RWPE1 (cell line): ENCODE measurements around the gene ING1.

Source experiments
- CTCF ChIA-PET: fragments of 350-600 bp; sonication (Branson Sonifier 250); formaldehyde crosslinking; extraction: SDS; loops from one replicate; lab custom pipeline; 2021; lab: Yijun Ruan, JAX
- POLR2A ChIA-PET: fragments of 400-600 bp; formaldehyde crosslinking; extraction: SDS; loops from one replicate; lab custom pipeline; 2020; ENCODE audit warnings: antibody characterized with exemption; ENCODE audit not compliant: low non-redundant PET; lab: Yijun Ruan, JAX
- DNase-seq: peaks from one replicate; pipeline ENCODE4 v3.0.0; 2012; ENCODE audit warnings: low spot score
- H3K27ac ChIP-seq: fragments of 450-650 bp; 2 replicates; pipeline ENCODE4 v1.5.1; 2017
- TF ChIP-seq, protein P1 (sequence below): fragments of 450-650 bp; conservative IDR thresholded peaks from 2 replicates; pipeline ENCODE4 v1.5.1; 2017; ENCODE audit warnings: low read depth, mild to moderate bottlenecking

The ING1 gene

GRCh38 chr13:110683203-110683883 is 30.2 kb upstream of the ING1 start:
- no peak for DNase-seq
- TF ChIP-seq, protein P1, sequence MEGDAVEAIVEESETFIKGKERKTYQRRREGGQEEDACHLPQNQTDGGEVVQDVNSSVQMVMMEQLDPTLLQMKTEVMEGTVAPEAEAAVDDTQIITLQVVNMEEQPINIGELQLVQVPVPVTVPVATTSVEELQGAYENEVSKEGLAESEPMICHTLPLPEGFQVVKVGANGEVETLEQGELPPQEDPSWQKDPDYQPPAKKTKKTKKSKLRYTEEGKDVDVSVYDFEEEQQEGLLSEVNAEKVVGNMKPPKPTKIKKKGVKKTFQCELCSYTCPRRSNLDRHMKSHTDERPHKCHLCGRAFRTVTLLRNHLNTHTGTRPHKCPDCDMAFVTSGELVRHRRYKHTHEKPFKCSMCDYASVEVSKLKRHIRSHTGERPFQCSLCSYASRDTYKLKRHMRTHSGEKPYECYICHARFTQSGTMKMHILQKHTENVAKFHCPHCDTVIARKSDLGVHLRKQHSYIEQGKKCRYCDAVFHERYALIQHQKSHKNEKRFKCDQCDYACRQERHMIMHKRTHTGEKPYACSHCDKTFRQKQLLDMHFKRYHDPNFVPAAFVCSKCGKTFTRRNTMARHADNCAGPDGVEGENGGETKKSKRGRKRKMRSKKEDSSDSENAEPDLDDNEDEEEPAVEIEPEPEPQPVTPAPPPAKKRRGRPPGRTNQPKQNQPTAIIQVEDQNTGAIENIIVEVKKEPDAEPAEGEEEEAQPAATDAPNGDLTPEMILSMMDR = no peak
- POLR2A ChIA-PET = no interaction called here
- H3K27ac ChIP-seq = no peak overlapping the region
- CTCF ChIA-PET = interaction anchor here (0.6 kb wide), 1 partner anchor 87 kb away, joined by 5 read pairs; no protein-coding TSS in a partner anchor

- POLR2A ChIA-PET = no interaction called here
- H3K27ac ChIP-seq = no peak overlapping the region
- CTCF ChIA-PET = no interaction called here
- DNase-seq = no peak
- TF ChIP-seq, protein P1 = no peak
Measured at GRCh38 chr13:110683921-110684320, 29.6 kb upstream of the ING1 start.

DNA sequence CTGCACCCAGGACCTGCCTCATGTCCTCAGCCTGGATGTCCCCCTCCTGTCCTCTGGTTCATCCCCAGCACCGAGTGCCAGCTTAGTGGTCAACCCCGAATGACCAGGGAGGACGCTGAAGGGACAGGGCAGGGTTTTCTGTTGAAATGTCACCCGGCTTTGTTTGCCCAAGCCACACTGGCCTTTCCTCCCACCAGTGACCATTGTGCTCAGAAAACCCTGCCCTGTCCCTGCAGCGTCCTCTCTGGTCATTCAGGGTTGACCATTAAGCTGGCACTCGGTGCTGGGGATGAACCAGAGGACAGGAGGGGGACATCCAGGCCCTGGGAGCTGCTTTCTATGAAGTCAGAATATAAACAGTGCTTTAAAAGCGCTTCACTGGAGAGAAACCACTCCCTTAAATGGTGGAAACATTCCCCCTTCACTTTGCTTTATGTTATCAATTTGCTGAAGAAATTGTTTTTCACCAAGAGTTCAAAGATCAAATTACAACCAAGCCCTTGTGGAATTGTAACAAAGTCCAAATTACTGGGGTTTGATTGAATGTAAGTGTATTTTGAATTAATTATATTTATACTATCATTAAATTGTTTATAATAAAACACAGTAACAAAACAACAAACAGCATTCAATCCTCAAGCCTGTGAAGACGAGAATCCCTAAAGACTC is 29.0 kb upstream of the ING1 start:
- H3K27ac ChIP-seq = no peak overlapping the region
- CTCF ChIA-PET = no interaction called here
- no peak for DNase-seq
- TF ChIP-seq, protein P1 = no peak
- POLR2A ChIA-PET = no interaction called here

GRCh38 chr13:110685305-110686020 is 28.0 kb upstream of the ING1 start:
- TF ChIP-seq, protein P1 = no peak
- no peak overlapping the region for H3K27ac ChIP-seq
- ChIA-PET CTCF (interaction anchor here (0.6 to 0.7 kb wide), 2 partner anchors 199 to 951 kb away, joined by 3 to 5 read pairs; no protein-coding TSS in a partner anchor), POLR2A (no interaction called here)
- DNase-seq = no peak

DNA sequence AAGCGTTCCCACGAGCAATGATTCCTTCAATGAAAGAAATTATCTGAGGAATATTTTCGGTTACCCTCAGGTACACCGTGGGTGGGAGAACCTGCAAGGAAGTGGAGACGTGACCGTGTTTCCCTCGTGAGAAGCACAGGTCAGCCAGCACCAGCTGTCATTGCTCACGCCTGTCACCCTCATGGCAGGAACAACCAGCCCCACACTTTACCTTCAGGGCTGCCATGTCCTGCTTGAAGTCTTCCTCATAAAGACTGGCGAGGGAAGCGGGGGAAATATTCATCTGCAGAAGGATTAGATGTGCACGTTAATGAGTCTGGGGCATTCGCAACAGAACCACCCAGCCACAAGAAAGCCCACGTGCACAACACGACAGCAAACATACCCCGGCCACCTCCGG is 25.8 kb upstream of the ING1 start:
- CTCF ChIA-PET = no interaction called here
- POLR2A ChIA-PET = no interaction called here
- no peak for DNase-seq
- H3K27ac ChIP-seq = no peak overlapping the region
- TF ChIP-seq, protein P1 = no peak

DNA sequence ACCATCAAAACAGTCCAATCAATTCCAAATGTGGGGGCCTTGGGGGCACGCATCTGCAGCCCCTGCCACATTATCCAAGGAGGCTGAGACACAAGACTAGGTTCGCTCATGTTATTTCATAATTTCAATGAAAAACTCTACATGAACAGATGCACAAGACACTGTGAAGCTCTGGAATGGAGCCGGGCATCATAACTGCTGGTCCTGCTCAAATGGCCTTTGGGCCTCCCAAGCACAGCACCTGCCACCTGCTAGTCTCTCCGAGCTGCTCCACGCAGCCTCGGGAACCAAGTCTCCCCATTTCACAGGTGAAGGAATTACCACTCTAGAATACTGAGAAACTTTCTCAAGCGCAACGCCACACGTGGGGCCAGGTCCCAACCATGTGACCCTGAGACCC is 24.5 kb upstream of the ING1 start:
- ChIA-PET CTCF (interaction anchor here (0.7 kb wide), 1 partner anchor 15 kb away, joined by 3 read pairs; no protein-coding TSS in a partner anchor), POLR2A (no interaction called here)
- no peak overlapping the region; the same call in 1 of the 2 replicates for H3K27ac ChIP-seq
- TF ChIP-seq, protein P1 = no peak
- no peak for DNase-seq
